OCI-LY1 (cell line): ENCODE measurements around the gene PDZD7.

Experiments used
- H2AFZ ChIP-seq: fragments of 200-600 bp; sonication (generic), shearing (Covaris generic); 2 replicates; pipeline ENCODE4 v1.6.0; 2014; ENCODE audit warnings: antibody characterized with exemption, mild to moderate bottlenecking, low read length
- H3F3A ChIP-seq: fragments of 200-600 bp; sonication (generic), shearing (Covaris generic); 2 replicates; pipeline ENCODE4 v1.6.0; 2014; ENCODE audit warnings: mild to moderate bottlenecking, antibody characterized with exemption, low read length, moderate library complexity; ENCODE audit not compliant: insufficient read depth
- H3K27ac ChIP-seq: fragments of 200-600 bp; sonication (generic); 2 replicates; pipeline ENCODE4 v1.5.1; 2014; ENCODE audit warnings: low read length, mixed run types, mild to moderate bottlenecking, low read depth; ENCODE audit not compliant: poor library complexity, severe bottlenecking
- H3K27me3 ChIP-seq: fragments of 200-600 bp; sonication (generic); 2 replicates; pipeline ENCODE4 v1.6.0; 2014; ENCODE audit warnings: antibody characterized with exemption, mild to moderate bottlenecking, low read length, moderate library complexity; ENCODE audit not compliant: insufficient read depth
- H3K36me3 ChIP-seq: fragments of 200-600 bp; sonication (generic); 2 replicates; pipeline ENCODE4 v1.6.1; 2014; ENCODE audit warnings: mild to moderate bottlenecking, antibody characterized with exemption, low read length, moderate library complexity, mixed read lengths; ENCODE audit not compliant: insufficient read depth
- H3K4me1 ChIP-seq: fragments of 200-600 bp; sonication (generic); 2 replicates; pipeline ENCODE4 v1.5.1; 2014; ENCODE audit warnings: mild to moderate bottlenecking, low read length, moderate library complexity; ENCODE audit not compliant: insufficient read depth, severe bottlenecking
- H3K4me2 ChIP-seq: fragments of 200-600 bp; sonication (generic), shearing (Covaris generic); 2 replicates; pipeline ENCODE4 v1.6.1; 2014; ENCODE audit warnings: low read length
- H3K4me3 ChIP-seq: fragments of 200-600 bp; sonication (generic); 2 replicates; pipeline ENCODE4 v1.5.1; 2014; ENCODE audit warnings: low read length, low read depth, mild to moderate bottlenecking, mixed read lengths; ENCODE audit not compliant: poor library complexity, severe bottlenecking
- H3K79me2 ChIP-seq: fragments of 200-600 bp; shearing (Covaris generic); 2 replicates; pipeline ENCODE4 v1.6.1; 2016; ENCODE audit warnings: mixed run types, low read length, mixed read lengths; ENCODE audit not compliant: insufficient read depth
- H3K9ac ChIP-seq: fragments of 200-600 bp; sonication (generic), shearing (Covaris generic); 2 replicates; pipeline ENCODE4 v1.6.1; 2014; ENCODE audit warnings: mild to moderate bottlenecking, low read length, mixed read lengths
- H3K9me2 ChIP-seq: fragments of 200-600 bp; sonication (generic), shearing (Covaris generic); 2 replicates; pipeline ENCODE4 v1.6.1; 2014; ENCODE audit warnings: low read depth, mild to moderate bottlenecking, low read length, mixed read lengths
- H3K9me3 ChIP-seq: fragments of 200-600 bp; shearing (Covaris generic); 2 replicates; pipeline ENCODE4 v1.6.1; 2014; ENCODE audit warnings: low read length, mixed read lengths
- H4K20me1 ChIP-seq: fragments of 200-600 bp; sonication (generic), shearing (Covaris generic); 2 replicates; pipeline ENCODE4 v1.6.0; 2016; ENCODE audit warnings: mild to moderate bottlenecking, low read length; ENCODE audit not compliant: insufficient read depth
- EZH2 ChIP-seq: fragments of 200-600 bp; sonication (generic), shearing (Covaris generic); IDR thresholded peaks from 2 replicates; pipeline ENCODE4 v1.8.0; 2017; ENCODE audit warnings: borderline replicate concordance, mixed run types, mild to moderate bottlenecking, antibody characterized with exemption, low read length, moderate library complexity, mixed read lengths
- TF ChIP-seq, protein P1 (sequence below): fragments of 200-600 bp; sonication (generic), shearing (Covaris generic); IDR thresholded peaks from 2 replicates; pipeline ENCODE4 v1.5.1; 2017; ENCODE audit warnings: mild to moderate bottlenecking, antibody characterized with exemption, low read length, moderate library complexity, mixed read lengths

The PDZD7 gene

DNA sequence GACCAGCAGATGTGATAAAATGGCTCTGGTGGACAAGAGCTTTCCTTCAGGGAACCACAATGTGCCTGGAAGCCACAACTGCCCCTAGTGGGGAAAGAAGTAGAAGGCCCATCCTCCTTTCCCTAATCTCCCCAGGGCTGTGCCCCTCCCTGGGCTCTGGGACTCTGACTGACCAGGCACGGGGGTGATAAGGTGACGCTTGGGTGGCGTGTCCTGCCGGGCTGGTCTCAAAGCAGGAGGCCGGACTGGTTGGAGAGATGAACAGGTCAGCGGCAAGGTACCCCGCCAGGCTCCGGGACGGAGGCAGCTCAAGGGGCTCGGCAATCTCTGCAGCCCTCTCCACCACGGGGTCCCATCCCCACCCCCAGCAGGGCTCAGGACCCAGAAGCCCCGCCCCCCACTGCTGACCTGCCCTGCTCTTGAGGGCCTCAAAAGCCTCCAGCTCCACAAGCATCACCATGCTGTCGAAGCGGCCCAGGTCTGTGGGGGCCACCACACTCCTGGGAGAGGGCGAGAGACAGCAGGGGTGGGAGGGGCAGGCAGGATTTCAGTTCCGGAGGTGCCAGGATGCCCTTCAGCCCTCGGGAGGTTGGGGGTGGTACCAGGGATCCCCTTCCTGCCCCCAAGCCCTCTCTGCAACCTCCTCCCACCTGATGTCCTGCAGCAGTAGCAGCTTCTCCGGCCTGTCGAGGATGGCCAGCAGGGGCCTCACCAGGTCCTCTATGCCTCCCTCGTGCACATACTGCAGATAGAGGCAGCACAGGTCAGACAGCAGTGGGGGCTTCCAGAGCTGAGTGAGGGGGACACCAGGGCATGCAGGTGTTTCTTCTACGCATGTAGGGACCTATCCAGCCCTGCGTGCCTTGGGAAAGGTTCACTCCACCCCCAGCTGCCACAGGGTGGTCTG is 19.2 kb downstream of the PDZD7 start:
- no peaks in the 10 kb centered on the region for H3F3A ChIP-seq
- H3K9ac ChIP-seq = no peak overlapping the region
- H4K20me1 ChIP-seq = no peaks in the 10 kb centered on the region
- H2AFZ ChIP-seq = no peak overlapping the region
- H3K9me2 ChIP-seq = no peaks in the 10 kb centered on the region
- TF ChIP-seq, protein P1, sequence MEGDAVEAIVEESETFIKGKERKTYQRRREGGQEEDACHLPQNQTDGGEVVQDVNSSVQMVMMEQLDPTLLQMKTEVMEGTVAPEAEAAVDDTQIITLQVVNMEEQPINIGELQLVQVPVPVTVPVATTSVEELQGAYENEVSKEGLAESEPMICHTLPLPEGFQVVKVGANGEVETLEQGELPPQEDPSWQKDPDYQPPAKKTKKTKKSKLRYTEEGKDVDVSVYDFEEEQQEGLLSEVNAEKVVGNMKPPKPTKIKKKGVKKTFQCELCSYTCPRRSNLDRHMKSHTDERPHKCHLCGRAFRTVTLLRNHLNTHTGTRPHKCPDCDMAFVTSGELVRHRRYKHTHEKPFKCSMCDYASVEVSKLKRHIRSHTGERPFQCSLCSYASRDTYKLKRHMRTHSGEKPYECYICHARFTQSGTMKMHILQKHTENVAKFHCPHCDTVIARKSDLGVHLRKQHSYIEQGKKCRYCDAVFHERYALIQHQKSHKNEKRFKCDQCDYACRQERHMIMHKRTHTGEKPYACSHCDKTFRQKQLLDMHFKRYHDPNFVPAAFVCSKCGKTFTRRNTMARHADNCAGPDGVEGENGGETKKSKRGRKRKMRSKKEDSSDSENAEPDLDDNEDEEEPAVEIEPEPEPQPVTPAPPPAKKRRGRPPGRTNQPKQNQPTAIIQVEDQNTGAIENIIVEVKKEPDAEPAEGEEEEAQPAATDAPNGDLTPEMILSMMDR = no peak
- TF ChIP-seq EZH2 = no peak
- no peaks in the 10 kb centered on the region for H3K79me2 ChIP-seq
- no peak overlapping the region for H3K27ac ChIP-seq
- no peaks in the 10 kb centered on the region for H3K36me3 ChIP-seq
- H3K4me1 ChIP-seq = no peaks in the 10 kb centered on the region
- H3K9me3 ChIP-seq = no peaks in the 10 kb centered on the region
- H3K4me2 ChIP-seq = no peak overlapping the region
- H3K4me3 ChIP-seq = no peak overlapping the region
- no peaks in the 10 kb centered on the region for H3K27me3 ChIP-seq

DNA sequence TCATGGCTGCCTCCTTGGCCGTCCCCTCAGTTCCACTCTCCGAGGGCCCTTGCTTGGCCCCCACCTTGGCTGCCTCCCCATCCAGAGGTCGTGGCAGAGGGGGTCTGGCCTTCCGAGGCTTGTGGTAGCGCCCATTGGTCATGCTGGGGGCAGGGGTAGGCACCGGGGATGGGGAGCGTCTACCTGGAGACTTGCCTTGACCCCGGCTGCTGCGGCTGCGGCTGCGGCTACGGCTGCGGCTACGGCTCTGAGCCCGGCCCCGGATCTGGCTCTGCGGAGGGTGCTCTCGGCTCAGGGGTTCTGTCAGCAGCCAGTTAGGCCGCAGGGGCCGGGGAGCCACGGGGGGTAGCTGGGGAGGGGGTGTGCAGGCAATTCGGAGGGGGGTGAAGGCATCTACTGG is 20.6 kb downstream of the PDZD7 start:
- Histone ChIP-seq H3K27me3 (no peaks in the 10 kb centered on the region), H3K4me1 (no peaks in the 10 kb centered on the region), H3K36me3 (no peaks in the 10 kb centered on the region), H3K4me3 (no peak overlapping the region), H3K9me2 (no peaks in the 10 kb centered on the region), H3F3A (no peaks in the 10 kb centered on the region), H2AFZ (no peak overlapping the region), H3K27ac (no peak overlapping the region), H3K9me3 (no peaks in the 10 kb centered on the region), H4K20me1 (no peaks in the 10 kb centered on the region), H3K9ac (no peak overlapping the region), H3K79me2 (no peaks in the 10 kb centered on the region), H3K4me2 (no peak overlapping the region)
- TF ChIP-seq, protein P1 = no peak
- no peak for TF ChIP-seq EZH2

DNA sequence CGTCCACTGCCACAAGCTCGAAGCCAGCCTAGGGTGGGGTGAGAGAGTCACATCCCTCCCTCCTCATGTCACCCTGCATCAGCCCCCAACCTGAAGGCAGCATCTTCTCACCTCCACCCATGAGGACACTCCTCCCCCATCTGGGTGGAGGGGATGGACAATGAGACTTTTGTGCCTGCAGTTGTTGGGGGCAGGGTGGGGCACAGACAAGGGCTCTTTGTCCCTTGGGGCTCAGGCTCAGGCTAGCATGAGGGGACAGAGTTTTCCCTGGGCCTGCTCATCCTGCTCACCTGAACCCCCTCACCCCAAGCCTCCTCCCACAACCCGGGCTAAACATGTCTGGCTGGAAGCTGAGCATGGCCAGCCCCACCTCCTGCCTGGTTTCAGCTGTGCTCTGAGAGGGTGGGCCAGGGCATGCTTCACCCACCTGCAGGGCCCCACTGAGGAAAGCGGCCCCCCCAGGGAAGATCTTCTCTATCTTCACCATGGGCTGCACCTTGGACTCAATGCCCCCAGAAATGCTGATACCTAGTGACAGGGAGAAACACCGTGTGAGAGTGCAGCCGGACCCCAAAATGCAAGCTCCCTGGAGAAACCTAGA is 22.0 kb downstream of the PDZD7 start:
- Histone ChIP-seq H3K4me2 (no peak overlapping the region), H3K4me1 (no peaks in the 10 kb centered on the region), H3K9me2 (no peaks in the 10 kb centered on the region), H3K27ac (no peak overlapping the region), H3K4me3 (no peak overlapping the region), H3K36me3 (no peaks in the 10 kb centered on the region), H3F3A (no peaks in the 10 kb centered on the region), H2AFZ (no peak overlapping the region), H3K9me3 (no peaks in the 10 kb centered on the region), H3K79me2 (no peaks in the 10 kb centered on the region), H3K9ac (no peak overlapping the region), H3K27me3 (no peaks in the 10 kb centered on the region), H4K20me1 (no peaks in the 10 kb centered on the region)
- TF ChIP-seq EZH2 = no peak
- TF ChIP-seq, protein P1 = no peak
